Nephron progenitor cell (in vitro differentiated cells): ENCODE data around the gene HIVEP3.

ENCODE experiments used
- DNase-seq: peaks from one replicate; pipeline ENCODE4 v3.0.0; 2021
- H3K27ac Mint-ChIP-seq: 2 replicates; pipeline ENCODE4 v1.8.0; 2021; ENCODE audit warnings: mild to moderate bottlenecking, moderate library complexity, mixed read lengths
- H3K27me3 Mint-ChIP-seq: 2 replicates; pipeline ENCODE4 v1.8.0; 2021; ENCODE audit warnings: mild to moderate bottlenecking, low read depth, mixed read lengths; ENCODE audit not compliant: poor library complexity
- H3K36me3 Mint-ChIP-seq: 2 replicates; pipeline ENCODE4 v1.8.0; 2021; ENCODE audit warnings: low read depth, mixed read lengths
- H3K4me1 Mint-ChIP-seq: 2 replicates; pipeline ENCODE4 v1.8.0; 2021; ENCODE audit warnings: mixed read lengths
- H3K4me3 Mint-ChIP-seq: 2 replicates; pipeline ENCODE4 v1.8.0; 2021; ENCODE audit warnings: mild to moderate bottlenecking, moderate library complexity, mixed read lengths
- H3K9me3 Mint-ChIP-seq: 2 replicates; pipeline ENCODE4 v1.8.0; 2021; ENCODE audit warnings: mild to moderate bottlenecking, moderate library complexity, mixed read lengths
- TF ChIP-seq, protein P1 (sequence below): fragments of 200-600 bp; sonication (generic); IDR thresholded peaks from 2 replicates; pipeline ENCODE4 v1.5.0; 2021; ENCODE audit warnings: antibody characterized with exemption

The HIVEP3 gene

DNA sequence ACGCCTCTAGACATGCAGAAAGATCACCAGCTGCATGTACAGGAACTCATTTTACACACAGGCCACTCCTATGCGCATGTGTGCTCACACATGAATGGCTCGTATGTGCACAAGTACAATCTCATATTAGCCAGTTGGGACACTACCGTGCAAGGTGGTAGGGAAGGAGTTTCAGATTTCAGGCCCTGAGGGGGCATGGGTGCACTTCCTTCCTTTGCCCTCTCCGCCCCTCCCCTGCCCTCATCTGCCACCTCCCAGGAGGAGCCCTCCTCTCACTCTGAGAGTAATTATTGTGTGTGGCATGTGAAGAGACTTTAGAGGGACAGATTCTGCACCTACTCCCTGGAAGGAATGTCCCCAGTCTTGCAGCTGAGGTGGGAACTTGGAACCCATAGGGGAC lies 449.0 kb downstream of the HIVEP3 start:
- TF ChIP-seq, protein P1, sequence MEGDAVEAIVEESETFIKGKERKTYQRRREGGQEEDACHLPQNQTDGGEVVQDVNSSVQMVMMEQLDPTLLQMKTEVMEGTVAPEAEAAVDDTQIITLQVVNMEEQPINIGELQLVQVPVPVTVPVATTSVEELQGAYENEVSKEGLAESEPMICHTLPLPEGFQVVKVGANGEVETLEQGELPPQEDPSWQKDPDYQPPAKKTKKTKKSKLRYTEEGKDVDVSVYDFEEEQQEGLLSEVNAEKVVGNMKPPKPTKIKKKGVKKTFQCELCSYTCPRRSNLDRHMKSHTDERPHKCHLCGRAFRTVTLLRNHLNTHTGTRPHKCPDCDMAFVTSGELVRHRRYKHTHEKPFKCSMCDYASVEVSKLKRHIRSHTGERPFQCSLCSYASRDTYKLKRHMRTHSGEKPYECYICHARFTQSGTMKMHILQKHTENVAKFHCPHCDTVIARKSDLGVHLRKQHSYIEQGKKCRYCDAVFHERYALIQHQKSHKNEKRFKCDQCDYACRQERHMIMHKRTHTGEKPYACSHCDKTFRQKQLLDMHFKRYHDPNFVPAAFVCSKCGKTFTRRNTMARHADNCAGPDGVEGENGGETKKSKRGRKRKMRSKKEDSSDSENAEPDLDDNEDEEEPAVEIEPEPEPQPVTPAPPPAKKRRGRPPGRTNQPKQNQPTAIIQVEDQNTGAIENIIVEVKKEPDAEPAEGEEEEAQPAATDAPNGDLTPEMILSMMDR: no peak
- Mint-ChIP-seq H3K36me3 (no peaks in the 10 kb centered on the region), H3K27me3 (peaks cover 9% of the 10 kb centered on the region), H3K4me1 (peaks cover 47% of the 10 kb centered on the region), H3K9me3 (no peaks in the 10 kb centered on the region), H3K27ac (no peak overlapping the region), H3K4me3 (no peak overlapping the region)
- DNase-seq: no peak

DNA sequence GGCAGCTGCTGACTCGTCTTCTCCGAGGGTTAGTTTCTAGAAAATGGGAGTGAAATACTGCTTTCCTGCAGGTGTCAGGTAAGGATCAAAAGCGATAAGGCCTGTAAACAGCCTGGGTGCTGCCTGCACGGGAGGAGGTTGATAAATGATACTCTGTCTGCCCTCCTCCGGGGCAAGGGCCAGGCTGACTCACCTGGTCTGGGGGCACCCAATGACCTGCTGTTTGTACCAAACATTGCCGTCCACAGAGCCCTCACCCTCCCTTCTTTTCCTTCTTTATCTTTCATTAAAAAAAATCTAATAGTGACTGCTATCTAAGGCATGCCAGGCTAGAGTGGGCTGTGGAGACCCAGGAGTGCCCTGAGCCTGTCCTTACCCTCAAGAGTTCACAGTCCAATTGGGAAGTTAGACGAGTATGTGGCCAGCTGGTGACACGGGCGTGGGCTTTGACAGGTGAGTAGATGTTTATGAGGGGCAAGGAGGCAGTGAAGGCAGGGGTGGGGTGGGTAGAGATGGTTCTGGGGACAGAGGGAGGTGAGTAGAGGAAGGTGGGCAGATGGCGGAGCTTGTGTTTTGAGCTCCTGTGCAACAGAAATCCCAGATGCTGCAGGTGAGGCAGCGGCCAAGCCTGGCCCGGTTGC lies 450.5 kb downstream of the HIVEP3 start:
- TF ChIP-seq, protein P1: no peak
- H3K4me1 Mint-ChIP-seq: peaks cover 44% of the 10 kb centered on the region

DNA sequence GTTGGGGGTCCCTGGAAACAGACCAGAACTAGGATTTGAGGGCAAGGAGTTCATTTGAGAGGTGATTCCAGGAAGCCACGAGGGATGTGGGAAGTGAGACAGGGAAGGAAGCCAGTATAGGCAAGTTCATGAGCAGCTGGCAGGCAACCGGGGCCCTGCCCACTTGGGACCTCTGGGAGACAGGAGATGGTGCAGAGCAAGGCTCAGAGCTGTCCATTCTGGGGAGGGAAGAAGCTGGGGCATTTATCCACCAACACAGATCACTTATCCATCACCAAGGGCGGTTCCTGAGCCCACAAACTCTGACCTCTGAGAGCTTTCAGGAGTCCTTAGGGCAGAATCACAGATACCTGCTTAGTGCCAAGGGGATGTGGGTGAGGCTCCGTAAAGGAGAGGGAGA lies 451.0 kb downstream of the HIVEP3 start:
- peaks cover 39% of the 10 kb centered on the region for H3K4me1 Mint-ChIP-seq
- H3K27me3 Mint-ChIP-seq: peaks cover 14% of the 10 kb centered on the region
- H3K36me3 Mint-ChIP-seq: no peaks in the 10 kb centered on the region
- no peaks in the 10 kb centered on the region for H3K9me3 Mint-ChIP-seq
- H3K4me3 Mint-ChIP-seq: no peak overlapping the region
- H3K27ac Mint-ChIP-seq: no peak overlapping the region
- TF ChIP-seq, protein P1: no peak
- no peak for DNase-seq

More for the DNA sequence above, 450.5 kb downstream of the HIVEP3 start:
- peaks cover 14% of the 10 kb centered on the region for H3K27me3 Mint-ChIP-seq
- H3K4me3 Mint-ChIP-seq: no peak overlapping the region
- H3K36me3 Mint-ChIP-seq: no peaks in the 10 kb centered on the region
- H3K9me3 Mint-ChIP-seq: no peaks in the 10 kb centered on the region
- H3K27ac Mint-ChIP-seq: no peak overlapping the region
- no peak for DNase-seq

DNA sequence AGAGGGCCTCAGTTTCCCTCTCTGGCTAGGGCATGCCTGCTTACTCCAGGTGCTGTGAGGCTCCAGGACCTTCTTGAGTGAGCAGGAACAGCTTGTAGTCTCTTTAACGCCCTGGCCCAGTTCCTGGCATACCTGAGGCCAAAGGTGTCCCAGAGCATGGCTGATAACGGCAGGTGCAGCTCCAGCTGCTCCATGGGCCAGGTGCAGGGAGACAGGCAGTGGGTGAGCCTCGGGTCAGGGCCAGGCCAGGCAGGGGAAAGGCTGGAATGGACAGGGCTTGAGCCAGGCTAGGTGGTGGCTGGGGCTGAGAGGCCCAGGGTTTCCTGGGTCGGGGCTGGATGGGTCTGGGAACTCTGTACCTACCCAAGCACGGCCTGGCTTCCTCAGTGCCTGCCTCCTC lies 452.6 kb downstream of the HIVEP3 start:
- Mint-ChIP-seq H3K27ac (no peak overlapping the region), H3K9me3 (peaks cover 8% of the 10 kb centered on the region), H3K36me3 (no peaks in the 10 kb centered on the region), H3K4me3 (no peak overlapping the region), H3K4me1 (peaks cover 45% of the 10 kb centered on the region), H3K27me3 (peaks cover 14% of the 10 kb centered on the region)
- DNase-seq: no peak
- TF ChIP-seq, protein P1: no peak

DNA sequence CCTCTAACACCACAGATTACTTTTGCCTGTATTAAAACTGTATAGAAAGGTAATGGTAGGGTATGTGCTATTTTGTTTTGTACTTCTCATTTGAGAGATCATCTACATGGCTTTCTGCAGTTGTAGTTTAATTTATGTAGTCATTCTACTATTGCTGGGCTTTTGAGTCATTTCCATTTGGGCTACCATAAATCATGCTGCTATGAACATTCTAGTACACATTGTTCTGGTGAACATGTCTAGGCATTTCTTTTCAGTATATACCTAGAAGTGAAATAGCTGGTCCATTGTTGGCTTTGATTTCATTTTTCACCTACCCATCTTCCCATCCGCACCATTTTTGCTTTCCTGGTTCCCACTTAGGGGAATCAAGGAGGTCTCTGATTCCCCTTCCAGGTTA lies 453.0 kb downstream of the HIVEP3 start:
- Mint-ChIP-seq H3K27me3 (peaks cover 14% of the 10 kb centered on the region), H3K9me3 (peaks cover 8% of the 10 kb centered on the region), H3K27ac (no peak overlapping the region), H3K4me3 (no peak overlapping the region), H3K36me3 (no peaks in the 10 kb centered on the region), H3K4me1 (peaks cover 43% of the 10 kb centered on the region)
- TF ChIP-seq, protein P1: no peak
- no peak for DNase-seq

DNA sequence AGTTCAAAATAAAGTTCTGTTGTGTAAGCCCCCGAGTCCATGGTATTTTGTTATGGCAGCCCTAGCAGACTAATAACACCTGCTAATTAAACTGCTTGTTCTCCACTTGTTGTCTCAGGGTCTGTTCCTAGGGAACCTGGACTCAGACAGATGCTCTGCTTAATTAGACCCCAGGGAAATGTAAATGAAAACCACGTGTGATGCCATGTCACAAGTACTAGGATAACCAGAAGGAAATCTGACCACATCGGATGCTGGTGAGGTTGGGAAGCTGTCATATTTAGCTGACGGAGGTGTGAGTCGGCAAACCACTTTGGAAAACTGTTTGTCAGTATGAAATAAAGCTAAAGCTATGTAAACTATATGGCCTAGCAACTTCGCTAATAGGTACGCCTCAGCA lies 453.8 kb downstream of the HIVEP3 start:
- Mint-ChIP-seq H3K27ac (no peak overlapping the region), H3K27me3 (peaks cover 19% of the 10 kb centered on the region), H3K4me1 (peaks cover 35% of the 10 kb centered on the region), H3K9me3 (peaks cover 8% of the 10 kb centered on the region), H3K36me3 (no peaks in the 10 kb centered on the region), H3K4me3 (no peak overlapping the region)
- DNase-seq: no peak
- TF ChIP-seq, protein P1: no peak
